GM19023 (cell line): ENCODE data around the gene DLD.

ENCODE experiments used
- ATAC-seq: cut with Tn5 transposase; IDR thresholded peaks from one replicate; pipeline ENCODE4 v1.9.1; 2021; ENCODE audit warnings: mild to moderate bottlenecking, moderate library complexity; ENCODE audit not compliant: unreplicated experiment

The DLD gene

GRCh38 chr7:107966711-107967110 lies 75.7 kb downstream of the DLD start:
- no peak for ATAC-seq

GRCh38 chr7:107967420-107967819 lies 76.4 kb downstream of the DLD start:
- no peak for ATAC-seq

GRCh38 chr7:107968449-107968848 lies 77.5 kb downstream of the DLD start:
- ATAC-seq, result no peak

- no peak for ATAC-seq
These were observed 78.9 kb downstream of the DLD start for GRCh38 chr7:107969856-107970255.
